ENCODE measurements around the gene GTF3C1. TPM values are rescaled to one million over a fixed set of nuclear protein-coding genes. Genes with fewer than 3 reads are reported as not detected.

GTF3C1 gene
- total and polyA plus RNA-seq, 2 experiments from 2014 or later = 82.9 to 162 TPM

DNA sequence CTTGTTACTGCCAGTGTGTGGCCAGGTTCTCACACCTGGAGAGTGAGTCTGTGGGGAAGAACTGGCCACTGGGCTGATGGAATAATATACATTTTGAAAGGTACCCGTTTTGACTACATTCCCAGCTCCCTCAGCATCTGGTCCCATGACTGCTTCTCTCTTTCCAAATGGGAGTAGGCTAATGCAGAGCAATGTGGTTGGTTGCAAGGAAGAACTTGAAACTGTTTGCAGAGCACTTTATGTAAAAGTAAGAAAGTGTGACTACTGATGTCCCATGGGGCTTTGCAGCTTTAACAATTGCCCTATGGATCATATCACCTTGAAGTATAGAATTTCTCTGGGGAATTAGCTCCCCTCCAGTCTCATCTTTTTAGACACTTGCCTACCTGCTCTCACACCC lies 9.2 kb upstream of the GTF3C1 start:
- Histone ChIP-seq H3K4me1 (ENCODE audit: low read depth) (no peaks in the 10 kb centered on the region), H3K4me3 (no peak overlapping the region), H3K27me3 (no peaks in the 10 kb centered on the region), H3K27ac (no peak overlapping the region), H3K9me3 (ENCODE audit: low read depth) (no peaks in the 10 kb centered on the region), H3K36me3 (no peaks in the 10 kb centered on the region)
- TF ChIP-seq, protein P1, sequence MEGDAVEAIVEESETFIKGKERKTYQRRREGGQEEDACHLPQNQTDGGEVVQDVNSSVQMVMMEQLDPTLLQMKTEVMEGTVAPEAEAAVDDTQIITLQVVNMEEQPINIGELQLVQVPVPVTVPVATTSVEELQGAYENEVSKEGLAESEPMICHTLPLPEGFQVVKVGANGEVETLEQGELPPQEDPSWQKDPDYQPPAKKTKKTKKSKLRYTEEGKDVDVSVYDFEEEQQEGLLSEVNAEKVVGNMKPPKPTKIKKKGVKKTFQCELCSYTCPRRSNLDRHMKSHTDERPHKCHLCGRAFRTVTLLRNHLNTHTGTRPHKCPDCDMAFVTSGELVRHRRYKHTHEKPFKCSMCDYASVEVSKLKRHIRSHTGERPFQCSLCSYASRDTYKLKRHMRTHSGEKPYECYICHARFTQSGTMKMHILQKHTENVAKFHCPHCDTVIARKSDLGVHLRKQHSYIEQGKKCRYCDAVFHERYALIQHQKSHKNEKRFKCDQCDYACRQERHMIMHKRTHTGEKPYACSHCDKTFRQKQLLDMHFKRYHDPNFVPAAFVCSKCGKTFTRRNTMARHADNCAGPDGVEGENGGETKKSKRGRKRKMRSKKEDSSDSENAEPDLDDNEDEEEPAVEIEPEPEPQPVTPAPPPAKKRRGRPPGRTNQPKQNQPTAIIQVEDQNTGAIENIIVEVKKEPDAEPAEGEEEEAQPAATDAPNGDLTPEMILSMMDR (IDR thresholded peaks at IDR 0.05; ENCODE audit: low read depth, low read length) = no peak
- no peak for DNase-seq (ENCODE audit: low read depth in 1 of 2, low spot score in 1 of 2)

DNA sequence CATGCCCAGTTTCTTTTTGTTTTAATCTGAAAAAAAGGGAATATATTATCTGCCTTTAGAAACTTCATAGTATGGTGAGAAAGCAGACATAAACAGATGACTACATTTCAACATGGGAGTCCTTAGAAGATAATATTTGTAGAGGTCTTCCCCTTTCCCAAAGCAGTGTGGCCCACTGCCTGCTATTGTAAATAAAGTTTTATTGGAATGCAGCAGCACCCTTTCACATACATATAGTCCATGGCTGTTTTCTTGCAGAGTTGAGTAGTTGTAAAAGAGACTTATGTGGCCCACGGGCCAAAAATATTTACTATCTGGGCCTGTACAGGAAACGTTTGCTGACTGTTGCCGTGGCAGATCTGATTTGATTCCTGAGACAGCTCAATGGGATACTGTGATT lies 8.7 kb upstream of the GTF3C1 start:
- no peaks in the 10 kb centered on the region for H3K36me3 ChIP-seq
- H3K4me3 ChIP-seq = no peak overlapping the region
- no peak overlapping the region for H3K27ac ChIP-seq
- TF ChIP-seq, protein P1 (IDR thresholded peaks at IDR 0.05; ENCODE audit: low read depth, low read length) = no peak
- H3K4me1 ChIP-seq (ENCODE audit: low read depth) = no peaks in the 10 kb centered on the region
- no peaks in the 10 kb centered on the region for H3K27me3 ChIP-seq
- no peak for DNase-seq (ENCODE audit: low read depth in 1 of 2, low spot score in 1 of 2)
- H3K9me3 ChIP-seq (ENCODE audit: low read depth) = no peaks in the 10 kb centered on the region

DNA sequence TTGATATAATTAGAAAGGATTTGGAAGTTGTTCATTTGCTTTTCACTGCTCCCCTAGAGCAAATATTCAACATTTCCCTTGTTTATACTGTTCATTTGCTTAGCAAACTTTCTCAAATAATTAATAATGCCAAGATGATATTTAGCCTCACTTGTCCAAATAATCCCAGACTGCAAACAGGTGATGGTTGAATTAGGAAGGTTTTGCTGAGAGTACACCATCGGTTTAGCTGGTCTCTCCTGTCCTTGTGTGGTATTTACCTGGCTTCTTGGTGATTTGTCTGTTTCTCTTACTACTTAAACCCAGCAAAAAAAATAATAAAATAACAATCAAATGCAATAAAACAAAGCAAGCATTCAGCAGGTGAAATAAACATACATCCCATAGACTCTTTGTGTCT lies 6.8 kb upstream of the GTF3C1 start:
- no peak overlapping the region for H3K4me3 ChIP-seq
- no peak for DNase-seq (ENCODE audit: low read depth in 1 of 2, low spot score in 1 of 2)
- no peaks in the 10 kb centered on the region for H3K4me1 ChIP-seq (ENCODE audit: low read depth)
- H3K36me3 ChIP-seq = no peaks in the 10 kb centered on the region
- H3K27me3 ChIP-seq = no peaks in the 10 kb centered on the region
- H3K9me3 ChIP-seq (ENCODE audit: low read depth) = no peaks in the 10 kb centered on the region
- TF ChIP-seq, protein P1 (IDR thresholded peaks at IDR 0.05; ENCODE audit: low read depth, low read length) = no peak
- no peak overlapping the region for H3K27ac ChIP-seq

DNA sequence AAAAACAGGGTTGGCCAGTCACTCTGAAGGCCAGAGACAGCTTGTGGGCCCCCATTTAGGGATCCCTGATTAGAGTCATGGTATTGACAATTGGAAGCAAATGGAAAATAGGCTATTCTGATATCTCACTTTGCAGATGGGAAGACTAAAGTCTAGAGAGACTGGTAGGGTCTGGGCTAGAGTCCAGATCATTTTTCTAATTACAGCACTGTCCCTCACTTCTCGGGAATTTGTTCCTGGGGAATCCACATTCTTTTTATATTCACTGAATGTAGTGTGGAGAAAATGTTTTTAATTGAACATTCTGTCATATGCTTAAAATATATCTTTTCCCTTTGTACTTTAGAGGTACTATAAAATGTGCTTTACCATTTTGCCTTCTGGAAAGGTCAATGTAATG lies 1.3 kb upstream of the GTF3C1 start:
- H3K36me3 ChIP-seq = no peaks in the 10 kb centered on the region
- no peaks in the 10 kb centered on the region for H3K27me3 ChIP-seq
- TF ChIP-seq, protein P1 (IDR thresholded peaks at IDR 0.05; ENCODE audit: low read depth, low read length) = no peak
- no peak overlapping the region for H3K4me3 ChIP-seq
- H3K27ac ChIP-seq = no peak overlapping the region
- no peak for DNase-seq (ENCODE audit: low read depth in 1 of 2, low spot score in 1 of 2)
- peaks cover 9% of the 10 kb centered on the region for H3K4me1 ChIP-seq (ENCODE audit: low read depth)
- H3K9me3 ChIP-seq (ENCODE audit: low read depth) = no peaks in the 10 kb centered on the region

DNA sequence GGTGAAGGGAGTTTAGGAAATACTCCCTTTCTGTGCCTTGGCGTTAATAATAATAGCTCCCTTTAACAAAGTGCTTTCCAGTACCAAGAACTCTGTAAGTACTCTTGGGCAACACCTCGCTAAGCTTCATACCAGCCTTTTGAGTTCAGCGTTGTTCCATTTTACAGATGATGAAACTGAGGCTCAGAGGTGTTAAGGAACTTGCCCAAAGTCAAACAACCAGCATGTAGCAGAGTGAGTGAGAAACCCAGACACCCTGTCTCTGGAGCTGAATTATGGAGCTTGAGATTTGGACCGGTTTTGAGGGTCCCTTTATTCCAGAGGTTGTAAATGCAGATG lies 838 bp upstream of the GTF3C1 start:
- peaks cover 9% of the 10 kb centered on the region for H3K4me1 ChIP-seq (ENCODE audit: low read depth)
- H3K4me3 ChIP-seq = peak overlapping the region; percentile 84
- no peak for DNase-seq (ENCODE audit: low read depth in 1 of 2, low spot score in 1 of 2)
- TF ChIP-seq, protein P1 (IDR thresholded peaks at IDR 0.05; ENCODE audit: low read depth, low read length) = no peak
- no peaks in the 10 kb centered on the region for H3K36me3 ChIP-seq
- H3K9me3 ChIP-seq (ENCODE audit: low read depth) = no peaks in the 10 kb centered on the region
- H3K27me3 ChIP-seq = no peaks in the 10 kb centered on the region
- no peak overlapping the region for H3K27ac ChIP-seq

DNA sequence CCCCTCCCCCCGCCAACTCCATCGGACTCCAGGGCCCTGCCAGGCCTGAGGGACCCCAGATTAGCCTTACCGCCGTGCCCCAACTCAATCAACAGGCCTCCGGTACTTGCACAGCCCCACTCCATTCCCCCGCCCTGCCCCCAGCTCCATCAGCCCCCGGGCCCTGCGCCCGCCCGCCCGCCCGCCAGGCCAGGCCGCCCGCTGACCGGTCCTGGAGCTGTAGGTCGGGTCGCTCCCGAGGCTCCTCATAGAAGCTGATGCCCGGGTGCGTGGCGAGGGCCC lies 308 bp downstream of the GTF3C1 start:
- Histone ChIP-seq H3K9me3 (ENCODE audit: low read depth) (no peaks in the 10 kb centered on the region), H3K27ac (peak overlapping the region; percentile 67), H3K27me3 (no peaks in the 10 kb centered on the region), H3K4me1 (ENCODE audit: low read depth) (peaks cover 9% of the 10 kb centered on the region), H3K4me3 (peak overlapping the region; percentile 84), H3K36me3 (peaks cover 7% of the 10 kb centered on the region)
- TF ChIP-seq, protein P1 (IDR thresholded peaks at IDR 0.05; ENCODE audit: low read depth, low read length) = no peak
- no peak for DNase-seq (ENCODE audit: low read depth in 1 of 2, low spot score in 1 of 2)

Data from cardiac muscle cell (in vitro differentiated cells and primary cell).